Posterior vena cava (tissue), 2 donors: Measurements from ENCODE around the gene AUH. TPM values are rescaled to one million over a fixed set of nuclear protein-coding genes. Genes with fewer than 3 reads are reported as not detected.

Source experiments
- DNase-seq: peaks from one replicate; pipeline ENCODE4 v3.0.0-alpha.2; 2020; ENCODE audit warnings: low spot score
- intact Hi-C, 2 donors: fragments of 100-400 bp; cut with DNase I; formaldehyde crosslinking; loops; one replicate each; pipeline versions ENCODE4 v1.14.1 to v1.14.2; 2022 to 2023
- total RNA-seq, 2 donors: library from RNA; stranded (reverse); fragmentation: NEBNext Ultra II Directional; extraction: Animal tissue kit (Norgen Biotek cat#: 25700); gene quantifications; one replicate each; pipeline ENCODE4 v1.2.1, GENCODE V29; 2021
- donor health status: DM: yes; HTN: yes; CAD: no.
- donor health status: DM: yes; HTN: yes; CAD: no.

The AUH gene
- total RNA-seq, 2 donors from 2014 or later, result 12.1 to 14.0 TPM

GRCh38 chr9:91271156-91271555 lies 90.6 kb downstream of the AUH start:
- intact Hi-C loops, result no loop called here
- DNase-seq, result no peak

- intact Hi-C loops, result no loop called here
- no peak for DNase-seq
These were observed 91.7 kb downstream of the AUH start for GRCh38 chr9:91269907-91270491.

DNA sequence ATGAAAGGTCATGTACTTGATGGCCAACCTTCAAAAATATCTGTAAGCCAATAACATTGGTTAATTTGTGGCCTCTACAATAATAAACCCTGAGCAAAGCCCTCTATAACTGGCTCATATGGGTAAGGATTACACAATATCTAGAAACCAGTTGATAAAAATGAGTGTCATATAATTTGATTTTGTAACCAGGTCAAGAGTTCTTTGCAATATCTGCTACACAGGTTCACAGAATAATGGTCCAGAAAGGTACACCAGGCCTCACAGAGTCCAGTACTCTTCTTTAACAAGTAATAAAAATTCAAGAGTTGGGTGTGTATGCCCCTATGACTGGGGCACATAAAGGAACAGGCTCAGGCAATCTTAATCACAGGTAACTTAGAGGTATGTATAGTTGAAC lies 95.3 kb downstream of the AUH start:
- intact Hi-C loops, result no loop called here
- no peak for DNase-seq

- no peak for DNase-seq
- intact Hi-C loops, result no loop called here
These were observed 96.2 kb downstream of the AUH start for GRCh38 chr9:91265514-91265913.

DNA sequence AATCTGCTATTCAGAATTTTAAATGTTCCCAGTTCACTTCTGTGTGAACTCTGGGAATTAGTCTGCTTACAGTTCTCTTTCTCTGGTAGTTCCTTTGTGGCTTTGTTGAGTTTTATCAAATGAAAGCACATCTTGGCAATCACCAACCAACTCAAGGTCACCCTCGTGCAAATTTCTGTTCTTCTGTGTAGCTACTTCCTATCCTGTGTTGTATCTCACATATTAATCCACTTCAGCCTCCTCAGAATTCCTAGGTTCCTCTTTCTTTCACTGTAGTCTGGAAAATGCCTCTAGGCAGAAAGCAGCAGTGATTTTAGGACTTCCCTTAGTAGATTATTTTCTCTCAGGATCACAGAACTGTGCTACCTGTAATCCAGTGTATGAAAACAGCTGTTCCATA lies 100.3 kb downstream of the AUH start:
- intact Hi-C loops, result no loop called here

DNA sequence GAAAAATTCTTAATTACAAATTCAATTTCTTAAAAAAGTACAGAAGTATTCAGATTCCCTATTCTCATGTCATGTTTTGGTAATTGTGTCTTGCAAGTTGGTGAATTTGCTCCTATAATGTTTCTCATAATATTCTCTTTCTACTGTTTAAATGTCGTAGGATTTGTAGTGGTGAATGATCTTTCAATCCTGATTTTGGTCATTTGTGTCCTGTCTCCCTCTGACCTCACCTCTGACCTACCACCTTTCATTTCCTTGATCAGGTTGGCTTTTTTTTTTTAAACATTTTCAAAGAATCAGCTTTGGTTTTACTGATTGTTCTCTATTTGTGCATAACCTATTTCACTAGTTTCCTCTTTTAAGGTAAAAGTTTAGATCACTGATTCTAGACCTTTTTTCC lies 102.6 kb downstream of the AUH start:
- DNase-seq, result no peak
- intact Hi-C loops, result no loop called here

More for the DNA sequence above, 100.3 kb downstream of the AUH start:
- no peak for DNase-seq

DNA sequence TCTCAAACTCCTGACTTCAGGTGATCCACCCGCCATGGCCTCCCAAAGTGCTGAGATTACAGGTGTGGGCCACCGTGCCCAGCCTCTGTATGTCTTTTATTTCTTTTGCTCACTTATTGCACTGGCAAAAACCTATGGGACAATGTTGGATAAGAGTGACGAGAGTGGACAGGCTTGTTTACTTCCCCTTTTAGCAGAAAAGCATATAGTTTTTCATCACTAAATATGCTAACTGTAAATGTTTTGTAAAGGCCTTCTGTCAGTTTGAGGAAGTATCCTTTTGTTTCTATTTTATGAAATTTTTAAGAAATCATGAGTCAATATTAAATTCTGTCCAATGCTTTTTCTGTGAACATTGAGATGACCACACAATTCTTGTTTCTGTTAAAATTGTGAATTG lies 103.3 kb downstream of the AUH start:
- intact Hi-C loops, result no loop called here
- DNase-seq, result no peak

DNA sequence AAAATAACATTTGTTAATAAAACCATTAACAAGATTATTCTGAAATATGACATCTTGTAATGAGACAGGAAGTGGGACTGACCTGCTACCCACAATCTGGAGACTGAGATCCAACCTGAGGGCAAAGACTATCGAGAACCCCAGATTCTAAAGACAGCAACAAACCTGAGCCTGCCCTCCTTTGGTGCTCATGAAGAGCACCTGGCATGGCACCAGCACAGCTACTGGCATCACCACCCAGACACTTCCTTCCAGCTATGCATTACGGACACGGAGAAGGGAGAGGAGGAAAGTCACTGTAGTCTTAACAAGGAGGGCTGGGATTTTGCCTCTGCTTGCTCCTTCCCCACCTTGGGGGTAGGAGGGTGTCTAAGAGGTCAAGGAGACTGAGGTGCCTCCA lies 105.5 kb downstream of the AUH start:
- no peak for DNase-seq
- intact Hi-C loops, result no loop called here

- intact Hi-C loops, result no loop called here
- DNase-seq, result no peak
These were observed 106.4 kb downstream of the AUH start for GRCh38 chr9:91255327-91255726.

DNA sequence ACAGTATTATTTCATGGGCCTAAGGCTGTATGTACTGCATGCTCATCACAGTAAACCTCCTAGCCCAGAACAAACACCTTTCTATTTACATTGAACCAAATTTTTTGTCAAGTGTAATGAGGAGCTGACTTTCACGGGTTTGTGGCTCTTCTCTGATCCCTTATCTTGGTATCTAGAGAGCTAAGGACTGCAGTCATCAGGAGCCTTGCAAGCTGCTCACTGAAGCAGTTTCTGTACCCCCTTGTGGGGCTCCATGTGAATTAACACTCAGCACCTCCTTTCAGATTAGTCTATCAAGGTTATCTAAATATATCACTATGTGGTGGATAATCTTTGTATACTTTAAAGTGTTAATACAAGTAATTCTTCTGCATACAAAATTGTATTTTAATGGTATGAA lies 108.2 kb downstream of the AUH start:
- no peak for DNase-seq
- intact Hi-C loops, result no loop called here

DNA sequence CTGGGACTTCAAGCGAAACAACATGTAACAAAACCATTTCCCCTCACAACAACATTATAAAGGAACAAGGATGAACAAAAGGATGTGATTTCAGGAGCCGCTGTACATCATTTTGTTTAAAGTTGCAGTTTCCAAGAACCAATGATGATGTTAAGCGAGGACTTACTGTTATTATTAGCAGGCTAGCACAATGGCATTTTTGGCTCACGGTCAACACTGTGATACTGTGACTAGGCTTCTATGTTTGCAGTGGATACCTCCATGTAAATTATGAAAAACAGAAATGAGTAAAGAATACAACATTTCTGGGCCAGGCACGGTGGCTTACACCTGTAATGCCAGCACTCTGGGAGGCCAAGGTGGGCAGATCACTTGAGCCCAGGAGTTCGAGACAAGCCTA lies 113.0 kb downstream of the AUH start:
- no peak for DNase-seq
- intact Hi-C loops, result no loop called here

DNA sequence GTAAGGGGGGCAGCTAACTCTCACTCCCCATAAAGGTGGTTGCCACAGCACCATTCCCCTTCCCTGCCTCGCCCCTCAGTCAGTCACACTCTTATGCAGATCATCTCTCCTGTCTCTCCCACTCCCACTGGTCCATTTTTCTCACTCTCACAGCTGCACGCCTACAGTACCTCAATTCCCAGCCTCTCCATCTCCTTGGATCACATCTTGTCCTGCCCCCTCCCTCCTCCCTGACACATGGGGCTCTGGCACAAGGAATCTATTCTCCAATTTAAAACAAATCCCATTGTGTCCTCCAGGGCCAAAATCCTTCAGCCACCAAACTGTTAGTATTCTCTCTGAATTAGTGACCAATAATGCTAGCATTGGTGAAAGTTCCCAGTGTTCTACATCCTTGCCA lies 114.4 kb downstream of the AUH start:
- DNase-seq, result no peak
- intact Hi-C loops, result no loop called here

- DNase-seq, result no peak
- intact Hi-C loops, result no loop called here
These were observed 114.9 kb downstream of the AUH start for GRCh38 chr9:91246846-91247245.

DNA sequence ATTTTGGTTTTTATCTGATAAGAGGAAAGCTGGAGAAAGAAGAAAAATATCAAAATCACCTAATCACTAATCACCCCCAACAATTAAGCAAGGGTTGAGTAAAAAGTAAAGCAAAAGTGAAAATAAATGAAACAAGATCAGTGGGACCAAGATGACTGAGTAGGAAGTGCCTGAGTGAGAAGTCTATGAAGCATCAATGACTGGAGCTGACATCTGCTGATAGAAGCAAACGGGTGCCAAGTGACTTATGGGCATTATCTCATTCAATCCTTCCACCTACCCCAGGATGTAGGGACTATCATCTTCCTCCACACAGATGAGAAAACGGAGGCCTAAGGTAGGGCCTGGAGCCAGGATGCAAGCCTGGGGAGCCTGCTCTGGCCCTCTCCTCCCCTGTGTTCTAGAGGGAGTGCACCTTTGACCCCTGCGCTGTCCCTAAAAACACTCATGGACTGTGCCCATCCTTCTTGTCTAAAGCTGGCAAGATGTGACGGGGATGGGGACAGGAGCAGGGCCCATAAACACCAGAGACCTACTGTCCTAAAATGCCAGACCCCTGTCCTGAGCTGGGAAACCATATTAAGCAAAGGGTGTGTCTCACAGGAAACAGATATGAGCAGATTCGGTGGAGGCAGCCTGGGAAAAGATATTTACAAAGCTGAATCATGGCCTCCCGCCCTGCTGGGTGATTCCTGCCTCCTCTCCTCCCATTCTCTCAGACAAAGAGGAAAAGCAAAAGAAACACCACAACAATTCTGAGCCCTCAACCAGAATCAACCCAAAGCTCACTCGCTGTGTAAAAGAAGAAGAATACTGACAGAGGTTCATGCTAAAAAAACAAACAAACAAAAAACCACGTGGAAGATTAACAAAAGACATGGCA lies 116.0 kb downstream of the AUH start:
- intact Hi-C loops, result no loop called here
- no peak for DNase-seq

GRCh38 chr9:91243029-91243428 lies 118.7 kb downstream of the AUH start:
- no peak for DNase-seq
- intact Hi-C loops, result no loop called here

DNA sequence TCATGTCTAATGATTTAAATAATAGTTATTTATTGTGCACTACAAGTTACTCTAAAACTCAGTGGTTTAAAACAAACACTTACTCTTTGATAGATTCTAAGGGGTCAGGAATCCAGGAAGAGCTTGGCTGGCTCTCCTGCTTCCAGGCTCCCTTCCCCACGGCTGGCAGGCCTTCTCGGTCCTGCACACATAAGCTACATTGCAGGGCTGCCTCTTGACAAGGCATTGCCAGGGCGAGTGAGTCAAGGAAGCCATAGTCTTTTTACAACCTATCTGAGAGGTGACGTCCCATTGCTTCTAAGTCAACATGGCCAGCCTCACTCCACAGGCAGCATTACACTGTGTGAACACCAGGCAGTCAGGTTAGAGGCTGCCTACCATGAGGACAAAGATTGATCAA lies 119.8 kb downstream of the AUH start:
- no peak for DNase-seq
- intact Hi-C loops, result no loop called here

GRCh38 chr9:91240596-91241165 lies 121.0 kb downstream of the AUH start:
- DNase-seq, result no peak
- intact Hi-C loops, result no loop called here

DNA sequence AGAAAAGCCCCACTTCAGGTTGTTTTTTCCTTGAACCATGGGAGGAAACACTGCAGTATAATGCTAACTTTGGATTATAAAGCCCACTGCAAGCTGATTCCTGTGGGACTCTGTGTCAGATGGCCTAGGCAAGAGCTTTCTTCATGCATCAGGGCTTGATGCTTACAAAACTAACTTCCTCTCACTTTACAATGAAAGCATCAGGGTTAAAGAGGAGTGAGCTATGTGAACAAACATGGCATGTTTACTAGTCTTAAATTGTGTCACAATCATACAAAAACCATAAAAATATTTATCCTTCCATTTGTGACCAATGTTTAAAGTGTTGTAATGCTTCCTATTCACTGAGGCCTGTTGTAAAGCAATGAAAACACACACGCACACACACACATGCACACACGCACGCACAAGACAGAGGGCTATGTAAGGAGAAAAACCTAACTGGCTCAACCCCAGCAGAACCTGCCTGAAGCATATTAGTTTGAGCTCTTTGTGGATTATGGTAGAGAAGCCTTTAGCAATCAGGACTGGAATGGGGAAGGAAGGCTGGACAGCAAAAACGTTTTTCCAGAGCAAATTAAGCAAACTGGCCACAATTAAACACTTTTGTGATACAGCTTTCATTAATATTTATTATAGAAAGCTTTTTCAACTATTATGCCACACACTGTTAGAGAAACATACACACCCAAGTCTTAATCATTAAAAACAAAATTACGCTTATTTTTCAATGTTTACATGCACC lies 122.2 kb downstream of the AUH start:
- DNase-seq, result no peak
- intact Hi-C loops, result no loop called here

GRCh38 chr9:91234523-91234922 lies 127.2 kb downstream of the AUH start:
- intact Hi-C loops, result no loop called here
- no peak for DNase-seq

DNA sequence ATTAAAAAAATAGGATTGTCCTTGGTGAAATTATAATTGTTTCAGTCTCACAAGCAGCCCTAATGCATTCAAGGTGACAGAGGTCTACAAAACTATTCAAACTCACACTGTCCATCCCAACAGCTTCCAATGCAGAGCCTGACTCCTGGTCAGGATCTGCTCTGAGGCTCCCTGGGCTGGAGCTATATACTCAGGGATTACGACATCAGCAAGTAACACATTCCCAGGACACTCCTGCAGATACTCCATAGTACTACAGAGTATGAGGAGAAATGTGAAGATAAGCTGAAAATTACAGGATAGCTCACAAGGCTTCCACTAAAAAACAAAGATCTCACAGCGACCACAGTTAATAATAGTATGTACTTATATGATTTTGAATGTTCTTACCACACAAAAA lies 130.1 kb downstream of the AUH start:
- intact Hi-C loops, result no loop called here
- no peak for DNase-seq
